Measurements from ENCODE around the gene SUPT20H. TPM values are rescaled to one million over a fixed set of nuclear protein-coding genes. Genes with fewer than 3 reads are reported as not detected.

SUPT20H gene
- total RNA-seq, 1 experiment from 2014 or later, result 88.7 TPM

Other genes with a start within 250 kb of the SUPT20H start
- gene RFXAP, start 240.5 kb downstream of the SUPT20H start, total RNA-seq (2014; rRNA removed; shearing (Covaris generic)), result 7.3 and 8.9 TPM in 2 replicates
- 14.4 and 17.8 TPM in 2 replicates for gene SMAD9, start 139.4 kb downstream of the SUPT20H start, total RNA-seq (2014; rRNA removed; shearing (Covaris generic))
- 41.2 and 43.1 TPM in 2 replicates for gene ALG5, start 60.3 kb downstream of the SUPT20H start, total RNA-seq (2014; rRNA removed; shearing (Covaris generic))
- 108 TPM in 2 replicates for gene EXOSC8, start 58.9 kb downstream of the SUPT20H start, total RNA-seq (2014; rRNA removed; shearing (Covaris generic))
- not detected in 2 replicates for gene CSNK1A1L, start 46.0 kb upstream of the SUPT20H start, total RNA-seq (2014; rRNA removed; shearing (Covaris generic))

Data from SJCRH30 (cell line).